GM12872 (cell line): ENCODE measurements around the gene PAK6.

Experiments used
- TF ChIP-seq, protein P1 (sequence below): IDR thresholded peaks from 3 replicates; pipeline ENCODE4 v1.5.1; 2011; ENCODE audit warnings: low read depth, mild to moderate bottlenecking, low read length, moderate library complexity; ENCODE audit not compliant: insufficient read depth

PAK6 gene

DNA sequence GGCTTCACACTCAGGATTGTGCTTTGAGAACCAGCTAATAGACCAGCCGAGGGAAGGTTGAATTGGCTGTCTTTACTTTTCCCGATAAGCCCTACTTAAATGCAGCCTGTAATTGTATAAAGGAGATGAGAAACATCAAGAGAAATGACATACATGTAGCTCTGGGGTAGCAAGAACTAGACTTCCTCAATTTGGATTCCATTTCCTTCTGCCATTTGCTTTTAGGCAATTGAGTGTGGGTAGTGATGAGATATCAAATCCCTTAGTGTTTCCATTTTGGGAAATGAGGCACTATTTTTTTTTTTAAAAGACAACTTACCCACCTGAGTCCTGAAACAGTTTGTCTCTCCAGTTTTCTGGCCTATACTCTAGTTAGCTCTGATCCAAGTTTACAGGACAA, 86.8 kb downstream of the PAK6 start:
- TF ChIP-seq, protein P1, sequence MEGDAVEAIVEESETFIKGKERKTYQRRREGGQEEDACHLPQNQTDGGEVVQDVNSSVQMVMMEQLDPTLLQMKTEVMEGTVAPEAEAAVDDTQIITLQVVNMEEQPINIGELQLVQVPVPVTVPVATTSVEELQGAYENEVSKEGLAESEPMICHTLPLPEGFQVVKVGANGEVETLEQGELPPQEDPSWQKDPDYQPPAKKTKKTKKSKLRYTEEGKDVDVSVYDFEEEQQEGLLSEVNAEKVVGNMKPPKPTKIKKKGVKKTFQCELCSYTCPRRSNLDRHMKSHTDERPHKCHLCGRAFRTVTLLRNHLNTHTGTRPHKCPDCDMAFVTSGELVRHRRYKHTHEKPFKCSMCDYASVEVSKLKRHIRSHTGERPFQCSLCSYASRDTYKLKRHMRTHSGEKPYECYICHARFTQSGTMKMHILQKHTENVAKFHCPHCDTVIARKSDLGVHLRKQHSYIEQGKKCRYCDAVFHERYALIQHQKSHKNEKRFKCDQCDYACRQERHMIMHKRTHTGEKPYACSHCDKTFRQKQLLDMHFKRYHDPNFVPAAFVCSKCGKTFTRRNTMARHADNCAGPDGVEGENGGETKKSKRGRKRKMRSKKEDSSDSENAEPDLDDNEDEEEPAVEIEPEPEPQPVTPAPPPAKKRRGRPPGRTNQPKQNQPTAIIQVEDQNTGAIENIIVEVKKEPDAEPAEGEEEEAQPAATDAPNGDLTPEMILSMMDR: no peak
